Body of pancreas (tissue), 4 donors: Measurements from ENCODE around the gene CDC37. TPM values are rescaled to one million over a fixed set of nuclear protein-coding genes. Genes with fewer than 3 reads are reported as not detected.
A peak's percentile ranks its signal among the peaks of the same experiment; 100 is the strongest.

Source experiments
- ATAC-seq: fragments of 150-250 bp; one replicate; pipeline ENCODE4 v1.9.1; 2016
- DNase-seq, 4 donors: peaks; one replicate each; pipeline ENCODE4 v3.0.0-alpha.2; 2019
- H3K27ac ChIP-seq, 4 donors: fragments of 200-600 bp; sonication (generic); 1 replicate in 3 of 4; 2 replicates in 1 of 4; pipeline versions ENCODE4 v1.5.1 to v1.6.1; 2016 to 2019; ENCODE audit warnings: mild to moderate bottlenecking in 1 of 4, mixed read lengths in 1 of 4, moderate library complexity in 1 of 4
- H3K27me3 ChIP-seq, 2 donors: fragments of 200-600 bp; sonication (generic); one replicate each; pipeline ENCODE4 v1.6.0; 2016; ENCODE audit warnings: mild to moderate bottlenecking in 1 of 2
- H3K36me3 ChIP-seq, 2 donors: fragments of 200-600 bp; sonication (generic); replicated peaks in 1 of 2; 2 replicates each; pipeline ENCODE4 v1.5.1; 2016; ENCODE audit warnings: low read depth in 2 of 2; ENCODE audit not compliant: insufficient read depth in 1 of 2
- H3K4me1 ChIP-seq: fragments of 200-600 bp; sonication (generic); one replicate; pipeline ENCODE4 v1.6.0; 2016
- H3K4me3 ChIP-seq, 2 donors: fragments of 200-600 bp; sonication (generic); 1 replicate in 1 of 2; 2 replicates in 1 of 2; pipeline ENCODE4 v1.5.1; 2016 to 2019
- H3K9me3 ChIP-seq, 3 donors: fragments of 200-600 bp; sonication (generic); 1 replicate in 2 of 3; 2 replicates in 1 of 3; pipeline ENCODE4 v1.5.1; 2016
- CTCF ChIP-seq, 7 experiments: fragments of 450-650 bp in 4 of 7; fragments of 200-600 bp in 3 of 7; sonication (generic) in 3 of 7; IDR thresholded peaks; one replicate each; pipeline ENCODE4 v1.5.1; 2016 to 2019; ENCODE audit warnings: antibody characterized with exemption in 7 of 7
- POLR2A ChIP-seq, 3 donors: fragments of 450-650 bp; IDR thresholded peaks; one replicate each; pipeline ENCODE4 v1.6.1; 2016; ENCODE audit warnings: antibody characterized with exemption in 3 of 3, mild to moderate bottlenecking in 2 of 3
- WGBS, 2 donors: methylation state at CpG; one replicate each; pipeline ENCODE4 v1.1.5; 2017; 5-methylcytosine and 5-hydroxymethylcytosine counted together
- intact Hi-C: fragments of 100-400 bp; cut with DNase I; formaldehyde crosslinking; loops from one replicate; pipeline ENCODE4 v1.15.1; 2023
- total RNA-seq, 2 donors: library from RNA; depleted of rRNA; stranded (reverse); fragments of >200 nt; gene quantifications; one replicate each; pipeline ENCODE4 v1.1.0, GENCODE V29; 2016

The CDC37 gene
- 100 to 1,000 TPM in 1 of 2 donors, 10 to 100 TPM in 1; 89.7 to 122 TPM for total RNA-seq

- H3K9me3 ChIP-seq = no peaks in the 10 kb centered on the region
- peak within 1 kb of the TSS; percentile 80 to 82 for H3K4me3 ChIP-seq
- ATAC-seq (peak; percentile 96), DNase-seq (peak; percentile 97 to 98 (median 98))
- TF ChIP-seq CTCF (IDR thresholded peaks at IDR 0.05) (peak in 2 of 7 experiments; percentile 8 to 13), POLR2A (IDR thresholded peaks at IDR 0.05) (peak; percentile 52 to 83 (median 82))
- H3K36me3 ChIP-seq = no peaks in the 10 kb centered on the region
- peaks cover 0 to 10% of the 10 kb centered on the region in 2 donors for H3K27me3 ChIP-seq
- peak within 1 kb of the TSS; percentile 21 to 80 (median 63) for H3K27ac ChIP-seq
- WGBS, 2 donors = 0 to 1% methylated on average over 20 to 62 of the region's 69 CpGs
- H3K4me1 ChIP-seq = peaks cover 43% of the 10 kb centered on the region
- intact Hi-C loops = no loop called here
Observed at GRCh38 chr19:10403137-10404021, at the start of gene CDC37. CDC37 (minus strand) TSS chr19:10403542; CDS start chr19:10403479, 63 bp downstream.

- no peak overlapping the region for H3K4me3 ChIP-seq
- DNase-seq (no peak), ATAC-seq (no peak)
- no peaks in the 10 kb centered on the region for H3K9me3 ChIP-seq
- no peaks in the 10 kb centered on the region for H3K4me1 ChIP-seq
- intact Hi-C loops = no loop called here
- no peak overlapping the region for H3K27ac ChIP-seq
- TF ChIP-seq CTCF (IDR thresholded peaks at IDR 0.05) (no peak), POLR2A (IDR thresholded peaks at IDR 0.05) (no peak)
- H3K36me3 ChIP-seq = peaks cover 0 to 1% of the 10 kb centered on the region in 2 donors
- WGBS, 2 donors = 89 to 96% methylated on average over 10 to 24 of the region's 25 CpGs
- H3K27me3 ChIP-seq = no peaks in the 10 kb centered on the region
Observed at GRCh38 chr19:10450853-10451609, 47.7 kb upstream of the CDC37 start.

GRCh38 chr19:10450191-10450852, 47.0 kb upstream of the CDC37 start:
- Histone ChIP-seq H3K27me3 (no peaks in the 10 kb centered on the region), H3K4me1 (no peaks in the 10 kb centered on the region), H3K27ac (no peak overlapping the region), H3K4me3 (no peak overlapping the region), H3K36me3 (peaks cover 0 to 1% of the 10 kb centered on the region in 2 donors), H3K9me3 (no peaks in the 10 kb centered on the region)
- DNase-seq (no peak), ATAC-seq (no peak)
- intact Hi-C loops = no loop called here
- 94% methylated on average over 8 to 14 of the region's 14 CpGs for WGBS, 2 donors
- TF ChIP-seq POLR2A (IDR thresholded peaks at IDR 0.05) = no peak
- TF ChIP-seq CTCF (IDR thresholded peaks at IDR 0.05) = no peak

GRCh38 chr19:10449037-10449436, 45.7 kb upstream of the CDC37 start:
- no peaks in the 10 kb centered on the region for H3K4me1 ChIP-seq
- no peaks in the 10 kb centered on the region for H3K9me3 ChIP-seq
- intact Hi-C loops = no loop called here
- no peak overlapping the region for H3K27ac ChIP-seq
- DNase-seq (no peak), ATAC-seq (no peak)
- 86 to 96% methylated on average over 3 to 7 of the region's 7 CpGs for WGBS, 2 donors
- H3K4me3 ChIP-seq = no peak overlapping the region
- H3K36me3 ChIP-seq = peaks cover 0 to 1% of the 10 kb centered on the region in 2 donors
- TF ChIP-seq POLR2A (IDR thresholded peaks at IDR 0.05) (no peak), CTCF (IDR thresholded peaks at IDR 0.05) (no peak)
- H3K27me3 ChIP-seq = no peaks in the 10 kb centered on the region
